SHP77 (cell line): ENCODE measurements around the gene KXD1.

Source experiments
- DNase-seq, 2 experiments: peaks; one replicate each; lab custom pipeline; 2025; lab: John Stamatoyannopoulos, UW

The KXD1 gene

GRCh38 chr19:18601875-18602274 lies 44.2 kb downstream of the KXD1 start:
- no peak for DNase-seq

GRCh38 chr19:18603255-18603957 lies 45.7 kb downstream of the KXD1 start:
- DNase-seq, result peak in 1 of 2 experiments; percentile 25

GRCh38 chr19:18603958-18604819 lies 46.5 kb downstream of the KXD1 start:
- no peak for DNase-seq

- no peak for DNase-seq
Measured at GRCh38 chr19:18604820-18605159, 47.1 kb downstream of the KXD1 start.

- no peak for DNase-seq
Measured at GRCh38 chr19:18605196-18605545, 47.5 kb downstream of the KXD1 start.

GRCh38 chr19:18605546-18606280 lies 48.0 kb downstream of the KXD1 start:
- DNase-seq, result no peak

GRCh38 chr19:18606281-18607225 lies 48.9 kb downstream of the KXD1 start, which contains the start of gene CRLF1:
Gene CRLF1, minus strand, starts transcription at chr19:18606799. Its CDS starts 143 bp downstream, at chr19:18606656.
- DNase-seq, result no peak

- no peak for DNase-seq
Measured at GRCh38 chr19:18607226-18608101, 49.8 kb downstream of the KXD1 start.

GRCh38 chr19:18608102-18608804 lies 50.6 kb downstream of the KXD1 start:
- DNase-seq, result no peak

- DNase-seq, result no peak
Measured at GRCh38 chr19:18608805-18609716, 51.4 kb downstream of the KXD1 start.

GRCh38 chr19:18609717-18610051 lies 52.0 kb downstream of the KXD1 start:
- DNase-seq, result no peak

- DNase-seq, result no peak
Measured at GRCh38 chr19:18610245-18610555, 52.5 kb downstream of the KXD1 start.

GRCh38 chr19:18610556-18611326 lies 53.1 kb downstream of the KXD1 start:
- no peak for DNase-seq

- no peak for DNase-seq
Measured at GRCh38 chr19:18611327-18612050, 53.8 kb downstream of the KXD1 start.

GRCh38 chr19:18612051-18612771 lies 54.5 kb downstream of the KXD1 start:
- no peak for DNase-seq

GRCh38 chr19:18612772-18613588 lies 55.3 kb downstream of the KXD1 start, which contains the start of gene TMEM59L:
Gene TMEM59L, plus strand, starts transcription at chr19:18612870. Its CDS starts 89 bp downstream, at chr19:18612959.
- DNase-seq, result peak in 1 of 2 experiments; percentile 31
